K562 (cell line): ENCODE data around the gene ARHGAP35. TPM values are rescaled to one million over a fixed set of nuclear protein-coding genes. Genes with fewer than 3 reads are reported as not detected.

ENCODE experiments used
- CBX2 ChIP-seq: fragments of 200-600 bp; sonication (generic); IDR thresholded peaks from one replicate; pipeline ENCODE4 v1.6.1; 2012; ENCODE audit warnings: mild to moderate bottlenecking, low read length, inconsistent platforms; ENCODE audit not compliant: insufficient read depth, poor library complexity, severe bottlenecking
- CSDE1 ChIP-seq, 2 experiments: fragments of 450-650 bp; IDR thresholded peaks; 2 replicates each; pipeline ENCODE4 v1.6.1; 2016; ENCODE audit warnings: mild to moderate bottlenecking in 1 of 2
- FOS ChIP-seq: IDR thresholded peaks from 3 replicates; pipeline ENCODE4 v1.6.1; 2011; ENCODE audit not compliant: insufficient read length; ENCODE audit errors: extremely low read depth
- LEF1 ChIP-seq: fragments of 450-650 bp; IDR thresholded peaks from 2 replicates; pipeline ENCODE4 v1.6.1; 2016; ENCODE audit warnings: mild to moderate bottlenecking
- NRF1 ChIP-seq, 2 experiments: fragments of 450-650 bp; IDR thresholded peaks in 1 of 2; conservative IDR thresholded peaks in 1 of 2; 2 replicates each; pipeline ENCODE4 v1.6.1; 2014; ENCODE audit warnings: mild to moderate bottlenecking in 2 of 2
- OTX1 ChIP-seq: fragments of 450-650 bp; formaldehyde crosslinking; IDR thresholded peaks from 2 replicates; pipeline ENCODE4 v1.4.0; 2022; ENCODE audit warnings: mild to moderate bottlenecking
- RBM34 ChIP-seq: fragments of 200-400 bp; formaldehyde crosslinking; IDR thresholded peaks from 2 replicates; pipeline ENCODE4 v1.6.1; 2018; ENCODE audit warnings: low read length, borderline replicate concordance; ENCODE audit not compliant: insufficient read depth
- ZBTB8A ChIP-seq: fragments of 450-650 bp; IDR thresholded peaks from 2 replicates; pipeline ENCODE4 v1.6.1; 2018; ENCODE audit warnings: mild to moderate bottlenecking, moderate library complexity; ENCODE audit not compliant: partially characterized antibody
- ZKSCAN8 ChIP-seq: fragments of 200-800 bp; sonication (Bioruptor generic); IDR thresholded peaks from 2 replicates; pipeline ENCODE4 v1.6.1; 2016; ENCODE audit warnings: missing genetic modification characterization, missing compliant biosample characterization
- ZNF766 ChIP-seq: fragments of 200-800 bp; sonication (Bioruptor generic); conservative IDR thresholded peaks from 2 replicates; pipeline ENCODE4 v1.6.1; 2016; ENCODE audit warnings: missing genetic modification characterization, missing compliant biosample characterization
- polyA plus RNA-seq, 8 experiments: library from polyadenylated mRNA; depleted of rRNA in 4 of 8; stranded (reverse) in 5 of 8; unstranded in 3 of 8; fragments of >200 nt; fragmentation: Nextera tagmentation in 2 of 8; fragmentation: Illumina TruSeq in 1 of 8; extraction: Ambion mirVana in 2 of 8; extraction: Trizol in 1 of 8; gene quantifications; 2 replicates each; pipeline versions ENCODE4 v1.2.1 to v1.2.3, GENCODE V29; 2011 to 2014; ENCODE audit warnings: inconsistent platforms in 1 of 8, missing spikeins in 1 of 8
- total RNA-seq, 7 experiments: library from RNA; depleted of rRNA in 6 of 7; stranded (reverse); fragments of >200 nt in 6 of 7; fragmentation: Illumina TruSeq in 2 of 7; extraction: Trizol in 2 of 7; gene quantifications; 2 replicates each; pipeline versions ENCODE4 v1.2.1 to v1.2.3, GENCODE V29; 2011 to 2021; ENCODE audit warnings: low replicate concordance in 1 of 7
- TF ChIP-seq, protein P1 (sequence below): sonication (generic); formaldehyde crosslinking; IDR thresholded peaks from 2 replicates; pipeline ENCODE4 v1.8.1; 2022; ENCODE audit warnings: missing genetic modification reagents
- TF ChIP-seq, protein P2 (sequence below): sonication (generic); formaldehyde crosslinking; IDR thresholded peaks from 2 replicates; pipeline ENCODE4 v1.8.0; 2022; ENCODE audit warnings: missing genetic modification reagents, mild to moderate bottlenecking, borderline replicate concordance
- TF ChIP-seq, protein P3 (sequence below): fragments of 450-650 bp; formaldehyde crosslinking; conservative IDR thresholded peaks from 2 replicates; pipeline ENCODE4 v1.4.0; 2022; ENCODE audit warnings: mild to moderate bottlenecking, missing genetic modification characterization
- TF ChIP-seq, protein P4 (sequence below): fragments of 450-650 bp; IDR thresholded peaks from 2 replicates; pipeline ENCODE4 v1.6.1; 2016; ENCODE audit warnings: borderline replicate concordance
- TF ChIP-seq, protein P5 (sequence below), 2 experiments: fragments of 450-650 bp in 1 of 2; sonication (generic) in 1 of 2; formaldehyde crosslinking in 1 of 2; IDR thresholded peaks in 1 of 2; conservative IDR thresholded peaks in 1 of 2; 2 replicates each; pipeline versions ENCODE4 v1.6.1 to v1.8.1; 2016 to 2023; ENCODE audit warnings: mild to moderate bottlenecking in 2 of 2, moderate library complexity in 2 of 2, inconsistent platforms in 1 of 2, missing genetic modification reagents in 1 of 2
- TF ChIP-seq, protein P6 (sequence below), 3 experiments: fragments of 200-800 bp in 1 of 3; fragments of 250-450 bp in 1 of 3; fragments of 450-650 bp in 1 of 3; sonication (Bioruptor Pico) in 1 of 3; sonication (Bioruptor generic) in 1 of 3; formaldehyde crosslinking in 1 of 3; IDR thresholded peaks; 2 replicates each; pipeline versions ENCODE4 v1.6.1 to v1.8.0; 2016 to 2022; ENCODE audit warnings: mild to moderate bottlenecking in 2 of 3, missing genetic modification characterization in 2 of 3, missing compliant biosample characterization in 1 of 3, moderate library complexity in 1 of 3

ARHGAP35 gene
- total and polyA plus RNA-seq, 9 of the 15 experiments (the other 6 are each of a cell fraction or from before 2014, with no cell fraction given) = 0.27 to 26.4 (median 10.2) TPM

DNA sequence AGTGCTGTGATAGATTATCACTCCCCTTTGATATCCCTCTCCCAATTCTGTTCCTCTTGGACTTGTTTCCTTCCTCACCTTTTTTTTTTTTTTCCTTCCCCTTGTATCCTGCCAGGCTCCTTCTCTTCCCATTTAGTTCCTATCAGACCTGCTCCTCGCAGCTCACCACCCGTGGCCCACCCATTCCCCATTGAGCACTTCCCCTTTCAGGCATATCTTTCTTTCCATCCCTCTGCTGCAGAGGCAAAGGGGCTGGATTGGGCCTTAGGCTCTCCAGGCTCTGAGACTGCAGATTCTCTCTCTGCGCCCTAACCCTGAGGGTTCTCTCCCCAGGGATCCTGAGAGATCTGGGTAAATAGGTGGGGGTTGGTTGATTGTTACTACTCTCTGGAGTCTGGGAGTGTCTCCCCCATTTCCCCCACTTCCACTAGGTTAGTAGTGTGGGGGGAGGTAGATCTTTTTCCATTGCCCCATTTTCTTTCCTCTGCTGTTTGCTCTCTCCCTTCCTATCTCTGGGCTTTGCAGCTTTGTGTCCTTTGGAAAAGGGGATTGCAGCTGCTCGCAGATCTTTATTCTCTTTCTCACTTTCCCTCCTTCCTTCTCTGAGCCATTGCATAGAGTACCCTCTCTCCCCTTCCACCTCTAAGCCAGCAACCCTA, 2.3 kb downstream of the ARHGAP35 start (continued):
- TF ChIP-seq CBX2 = no peak
- TF ChIP-seq, protein P1, sequence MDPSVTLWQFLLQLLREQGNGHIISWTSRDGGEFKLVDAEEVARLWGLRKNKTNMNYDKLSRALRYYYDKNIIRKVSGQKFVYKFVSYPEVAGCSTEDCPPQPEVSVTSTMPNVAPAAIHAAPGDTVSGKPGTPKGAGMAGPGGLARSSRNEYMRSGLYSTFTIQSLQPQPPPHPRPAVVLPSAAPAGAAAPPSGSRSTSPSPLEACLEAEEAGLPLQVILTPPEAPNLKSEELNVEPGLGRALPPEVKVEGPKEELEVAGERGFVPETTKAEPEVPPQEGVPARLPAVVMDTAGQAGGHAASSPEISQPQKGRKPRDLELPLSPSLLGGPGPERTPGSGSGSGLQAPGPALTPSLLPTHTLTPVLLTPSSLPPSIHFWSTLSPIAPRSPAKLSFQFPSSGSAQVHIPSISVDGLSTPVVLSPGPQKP (CRISPR knock-in tag) = no peak
- TF ChIP-seq, protein P2, sequence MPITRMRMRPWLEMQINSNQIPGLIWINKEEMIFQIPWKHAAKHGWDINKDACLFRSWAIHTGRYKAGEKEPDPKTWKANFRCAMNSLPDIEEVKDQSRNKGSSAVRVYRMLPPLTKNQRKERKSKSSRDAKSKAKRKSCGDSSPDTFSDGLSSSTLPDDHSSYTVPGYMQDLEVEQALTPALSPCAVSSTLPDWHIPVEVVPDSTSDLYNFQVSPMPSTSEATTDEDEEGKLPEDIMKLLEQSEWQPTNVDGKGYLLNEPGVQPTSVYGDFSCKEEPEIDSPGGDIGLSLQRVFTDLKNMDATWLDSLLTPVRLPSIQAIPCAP (CRISPR knock-in tag) = no peak
- TF ChIP-seq, protein P3, sequence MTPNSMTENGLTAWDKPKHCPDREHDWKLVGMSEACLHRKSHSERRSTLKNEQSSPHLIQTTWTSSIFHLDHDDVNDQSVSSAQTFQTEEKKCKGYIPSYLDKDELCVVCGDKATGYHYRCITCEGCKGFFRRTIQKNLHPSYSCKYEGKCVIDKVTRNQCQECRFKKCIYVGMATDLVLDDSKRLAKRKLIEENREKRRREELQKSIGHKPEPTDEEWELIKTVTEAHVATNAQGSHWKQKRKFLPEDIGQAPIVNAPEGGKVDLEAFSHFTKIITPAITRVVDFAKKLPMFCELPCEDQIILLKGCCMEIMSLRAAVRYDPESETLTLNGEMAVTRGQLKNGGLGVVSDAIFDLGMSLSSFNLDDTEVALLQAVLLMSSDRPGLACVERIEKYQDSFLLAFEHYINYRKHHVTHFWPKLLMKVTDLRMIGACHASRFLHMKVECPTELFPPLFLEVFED (CRISPR knock-in tag) = 0 out of 2 replicates have a peak, but pooled peaks have one; percentile 7
- 0 out of 2 replicates have a peak, but pooled peaks have one; percentile 15 for TF ChIP-seq OTX1 (CRISPR knock-in tag)
- TF ChIP-seq RBM34 = no peak
- no peak for TF ChIP-seq FOS
- TF ChIP-seq ZBTB8A = no peak
- no peak for TF ChIP-seq CSDE1 (IDR thresholded peaks at IDR 0.05)
- TF ChIP-seq, protein P4, sequence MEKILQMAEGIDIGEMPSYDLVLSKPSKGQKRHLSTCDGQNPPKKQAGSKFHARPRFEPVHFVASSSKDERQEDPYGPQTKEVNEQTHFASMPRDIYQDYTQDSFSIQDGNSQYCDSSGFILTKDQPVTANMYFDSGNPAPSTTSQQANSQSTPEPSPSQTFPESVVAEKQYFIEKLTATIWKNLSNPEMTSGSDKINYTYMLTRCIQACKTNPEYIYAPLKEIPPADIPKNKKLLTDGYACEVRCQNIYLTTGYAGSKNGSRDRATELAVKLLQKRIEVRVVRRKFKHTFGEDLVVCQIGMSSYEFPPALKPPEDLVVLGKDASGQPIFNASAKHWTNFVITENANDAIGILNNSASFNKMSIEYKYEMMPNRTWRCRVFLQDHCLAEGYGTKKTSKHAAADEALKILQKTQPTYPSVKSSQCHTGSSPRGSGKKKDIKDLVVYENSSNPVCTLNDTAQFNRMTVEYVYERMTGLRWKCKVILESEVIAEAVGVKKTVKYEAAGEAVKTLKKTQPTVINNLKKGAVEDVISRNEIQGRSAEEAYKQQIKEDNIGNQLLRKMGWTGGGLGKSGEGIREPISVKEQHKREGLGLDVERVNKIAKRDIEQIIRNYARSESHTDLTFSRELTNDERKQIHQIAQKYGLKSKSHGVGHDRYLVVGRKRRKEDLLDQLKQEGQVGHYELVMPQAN = peak; percentile 24; the same call in 1 of the 2 replicates
- TF ChIP-seq, protein P5, sequence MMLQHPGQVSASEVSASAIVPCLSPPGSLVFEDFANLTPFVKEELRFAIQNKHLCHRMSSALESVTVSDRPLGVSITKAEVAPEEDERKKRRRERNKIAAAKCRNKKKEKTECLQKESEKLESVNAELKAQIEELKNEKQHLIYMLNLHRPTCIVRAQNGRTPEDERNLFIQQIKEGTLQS (IDR thresholded peaks at IDR 0.05) = no peak
- TF ChIP-seq, protein P5 (CRISPR knock-in tag; conservative IDR thresholded peaks at IDR 0.05) = no peak
- no peak for TF ChIP-seq ZNF766 (CRISPR knock-in tag)
- TF ChIP-seq, protein P6, sequence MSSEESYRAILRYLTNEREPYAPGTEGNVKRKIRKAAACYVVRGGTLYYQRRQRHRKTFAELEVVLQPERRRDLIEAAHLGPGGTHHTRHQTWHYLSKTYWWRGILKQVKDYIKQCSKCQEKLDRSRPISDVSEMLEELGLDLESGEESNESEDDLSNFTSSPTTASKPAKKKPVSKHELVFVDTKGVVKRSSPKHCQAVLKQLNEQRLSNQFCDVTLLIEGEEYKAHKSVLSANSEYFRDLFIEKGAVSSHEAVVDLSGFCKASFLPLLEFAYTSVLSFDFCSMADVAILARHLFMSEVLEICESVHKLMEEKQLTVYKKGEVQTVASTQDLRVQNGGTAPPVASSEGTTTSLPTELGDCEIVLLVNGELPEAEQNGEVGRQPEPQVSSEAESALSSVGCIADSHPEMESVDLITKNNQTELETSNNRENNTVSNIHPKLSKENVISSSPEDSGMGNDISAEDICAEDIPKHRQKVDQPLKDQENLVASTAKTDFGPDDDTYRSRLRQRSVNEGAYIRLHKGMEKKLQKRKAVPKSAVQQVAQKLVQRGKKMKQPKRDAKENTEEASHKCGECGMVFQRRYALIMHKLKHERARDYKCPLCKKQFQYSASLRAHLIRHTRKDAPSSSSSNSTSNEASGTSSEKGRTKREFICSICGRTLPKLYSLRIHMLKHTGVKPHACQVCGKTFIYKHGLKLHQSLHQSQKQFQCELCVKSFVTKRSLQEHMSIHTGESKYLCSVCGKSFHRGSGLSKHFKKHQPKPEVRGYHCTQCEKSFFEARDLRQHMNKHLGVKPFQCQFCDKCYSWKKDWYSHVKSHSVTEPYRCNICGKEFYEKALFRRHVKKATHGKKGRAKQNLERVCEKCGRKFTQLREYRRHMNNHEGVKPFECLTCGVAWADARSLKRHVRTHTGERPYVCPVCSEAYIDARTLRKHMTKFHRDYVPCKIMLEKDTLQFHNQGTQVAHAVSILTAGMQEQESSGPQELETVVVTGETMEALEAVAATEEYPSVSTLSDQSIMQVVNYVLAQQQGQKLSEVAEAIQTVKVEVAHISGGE (CRISPR knock-in tag; IDR thresholded peaks at IDR 0.05) = no peak
- peak in 1 of 2 experiments; percentile 32; a peak in 2 of 4 replicates for TF ChIP-seq NRF1 (conservative IDR thresholded peaks at IDR 0.05 in 1 of 2, IDR thresholded peaks at IDR 0.05 in 1 of 2)
- TF ChIP-seq ZKSCAN8 (CRISPR knock-in tag) = no peak
- no peak; the same call in 1 of the 2 replicates for TF ChIP-seq LEF1
